ENCODE data around the gene SNRPB.

DNA sequence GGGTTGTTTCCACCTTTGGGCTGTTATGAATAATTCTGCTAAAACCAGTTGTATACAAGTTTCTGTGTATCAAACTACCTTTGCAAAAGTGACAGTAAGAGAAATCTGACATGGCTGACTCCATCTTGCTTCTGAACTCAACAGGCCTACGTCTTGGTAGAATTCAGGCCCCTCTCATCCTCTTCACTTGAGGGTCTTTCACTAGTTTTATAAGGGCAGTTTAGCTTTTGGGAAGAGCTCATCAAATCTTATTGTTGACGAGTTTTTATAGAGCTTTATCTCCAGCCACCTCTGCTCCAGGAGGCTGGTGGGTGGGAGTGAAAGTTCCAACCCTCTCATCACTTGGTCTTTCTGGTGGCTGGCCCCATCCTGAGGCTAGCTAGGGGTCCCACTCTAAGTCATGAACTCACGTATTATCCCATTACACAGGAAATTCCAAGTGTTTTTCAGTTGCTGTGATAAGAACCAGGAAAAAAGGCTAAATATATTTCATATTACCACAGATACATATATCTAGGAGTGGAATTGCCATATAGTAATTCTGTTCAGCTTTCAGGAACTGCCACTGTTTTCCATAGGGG, 11.6 kb downstream of the SNRPB start:
- TF ChIP-seq POLR2A (IDR thresholded peaks at IDR 0.05): no peak
- TF ChIP-seq, protein P1, sequence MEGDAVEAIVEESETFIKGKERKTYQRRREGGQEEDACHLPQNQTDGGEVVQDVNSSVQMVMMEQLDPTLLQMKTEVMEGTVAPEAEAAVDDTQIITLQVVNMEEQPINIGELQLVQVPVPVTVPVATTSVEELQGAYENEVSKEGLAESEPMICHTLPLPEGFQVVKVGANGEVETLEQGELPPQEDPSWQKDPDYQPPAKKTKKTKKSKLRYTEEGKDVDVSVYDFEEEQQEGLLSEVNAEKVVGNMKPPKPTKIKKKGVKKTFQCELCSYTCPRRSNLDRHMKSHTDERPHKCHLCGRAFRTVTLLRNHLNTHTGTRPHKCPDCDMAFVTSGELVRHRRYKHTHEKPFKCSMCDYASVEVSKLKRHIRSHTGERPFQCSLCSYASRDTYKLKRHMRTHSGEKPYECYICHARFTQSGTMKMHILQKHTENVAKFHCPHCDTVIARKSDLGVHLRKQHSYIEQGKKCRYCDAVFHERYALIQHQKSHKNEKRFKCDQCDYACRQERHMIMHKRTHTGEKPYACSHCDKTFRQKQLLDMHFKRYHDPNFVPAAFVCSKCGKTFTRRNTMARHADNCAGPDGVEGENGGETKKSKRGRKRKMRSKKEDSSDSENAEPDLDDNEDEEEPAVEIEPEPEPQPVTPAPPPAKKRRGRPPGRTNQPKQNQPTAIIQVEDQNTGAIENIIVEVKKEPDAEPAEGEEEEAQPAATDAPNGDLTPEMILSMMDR (IDR thresholded peaks at IDR 0.05): no peak

Measured in body of pancreas (tissue), 4 donors.